Measurements from ENCODE around the gene ZNF558.
"Not testable (repeated sequence)": the region's sequence is repeated elsewhere in the genome, so short reads cannot be mapped to it uniquely, and the experiment has no call there.

The ZNF558 gene

GRCh38 chr19:8794823-8795222, 37.3 kb downstream of the ZNF558 start:
- DNase-seq, result no peak

- not testable (repeated sequence) for DNase-seq
Measured at GRCh38 chr19:8773587-8773986, 58.5 kb downstream of the ZNF558 start.

- DNase-seq, result not testable (repeated sequence)
Measured at GRCh38 chr19:8769265-8769664, 62.8 kb downstream of the ZNF558 start.

- DNase-seq, result not testable (repeated sequence)
Measured at GRCh38 chr19:8767257-8767656, 64.8 kb downstream of the ZNF558 start.

Data from suppressor macrophage treated with lipopolysaccharide for 1 hour (primary cell).